Hepatocyte (in vitro differentiated cells): Measurements from ENCODE around the gene CCNH.

Source experiments
- CTCF ChIP-seq: fragments of 200-600 bp; sonication (generic); IDR thresholded peaks from 2 replicates; pipeline ENCODE4 v1.5.1; 2016; ENCODE audit warnings: antibody characterized with exemption, mild to moderate bottlenecking; ENCODE audit not compliant: poor library complexity
- EZH2 ChIP-seq: fragments of 200-600 bp; sonication (generic); IDR thresholded peaks from 2 replicates; pipeline ENCODE4 v1.6.1; 2016; ENCODE audit warnings: antibody characterized with exemption, mild to moderate bottlenecking, borderline replicate concordance
- EZH2phosphoT487 ChIP-seq: fragments of 200-600 bp; sonication (generic); IDR thresholded peaks from one replicate; pipeline ENCODE4 v1.6.1; 2018; ENCODE audit warnings: antibody characterized with exemption, mild to moderate bottlenecking, low read depth, moderate library complexity; ENCODE audit not compliant: unreplicated experiment, severe bottlenecking

GRCh38 chr5:87394411-87395165 lies 18.1 kb downstream of the CCNH start:
- TF ChIP-seq EZH2phosphoT487, result no peak
- no peak for TF ChIP-seq CTCF
- no peak for TF ChIP-seq EZH2
